ENCODE data around the gene PALLD.

PALLD gene

GRCh38 chr4:168562041-168562571, 65.3 kb downstream of the PALLD start:
- DNase-seq = no peak

- no peak for DNase-seq
These were observed 67.2 kb downstream of the PALLD start for GRCh38 chr4:168564023-168564422.

- DNase-seq = no peak
These were observed 68.3 kb downstream of the PALLD start for GRCh38 chr4:168565130-168565529.

- no peak for DNase-seq
These were observed 69.9 kb downstream of the PALLD start for GRCh38 chr4:168566726-168567125.

GRCh38 chr4:168569066-168569930, 72.4 kb downstream of the PALLD start:
- peak; percentile 9 for DNase-seq

GRCh38 chr4:168569931-168570276, 73.1 kb downstream of the PALLD start:
- no peak for DNase-seq

- no peak for DNase-seq
These were observed 73.6 kb downstream of the PALLD start for GRCh38 chr4:168570466-168570865.

- no peak for DNase-seq
These were observed 75.2 kb downstream of the PALLD start for GRCh38 chr4:168572002-168572401.

GRCh38 chr4:168573870-168574269, 77.0 kb downstream of the PALLD start:
- DNase-seq = no peak

GRCh38 chr4:168574581-168575295, 77.9 kb downstream of the PALLD start:
- no peak for DNase-seq

GRCh38 chr4:168575473-168575872, 78.6 kb downstream of the PALLD start:
- DNase-seq = no peak

GRCh38 chr4:168577624-168578023, 80.8 kb downstream of the PALLD start:
- no peak for DNase-seq

- DNase-seq = no peak
These were observed 83.4 kb downstream of the PALLD start for GRCh38 chr4:168580228-168580627.

GRCh38 chr4:168584321-168584771, 87.5 kb downstream of the PALLD start:
- no peak for DNase-seq

GRCh38 chr4:168585168-168586091, 88.6 kb downstream of the PALLD start:
- peak; percentile 21 for DNase-seq

- DNase-seq = no peak
These were observed 90.1 kb downstream of the PALLD start for GRCh38 chr4:168586926-168587325.

- no peak for DNase-seq
These were observed 90.7 kb downstream of the PALLD start for GRCh38 chr4:168587411-168588125.

- DNase-seq = no peak
These were observed 92.2 kb downstream of the PALLD start for GRCh38 chr4:168588916-168589531.

- DNase-seq = no peak
These were observed 95.8 kb downstream of the PALLD start for GRCh38 chr4:168592676-168593075.

- DNase-seq = no peak
These were observed 96.5 kb downstream of the PALLD start for GRCh38 chr4:168593399-168593798.

GRCh38 chr4:168594121-168594520, 97.3 kb downstream of the PALLD start:
- DNase-seq = no peak

- no peak for DNase-seq
These were observed 101.3 kb downstream of the PALLD start for GRCh38 chr4:168598191-168598590.

Measured in NCI-H510A (cell line).